H1 (cell line): Measurements from ENCODE around the gene SIGLEC15. TPM values are rescaled to one million over a fixed set of nuclear protein-coding genes. Genes with fewer than 3 reads are reported as not detected.

Experiments used
- CTCF ChIA-PET: fragments of 300-600 bp; sonication (Branson Sonifier 250); formaldehyde crosslinking; loops from one replicate; lab custom pipeline; 2021; ENCODE audit not compliant: partially characterized antibody; lab: Charles Lee
- POLR2A ChIA-PET: fragments of 300-600 bp; sonication (Branson Sonifier 250); formaldehyde crosslinking; loops from one replicate; lab custom pipeline; 2021; ENCODE audit warnings: inconsistent platforms; ENCODE audit not compliant: partially characterized antibody; lab: Charles Lee
- DNase-seq, 2 experiments: peaks; one replicate each; pipeline versions ENCODE4 v3.0.0 to v3.0.0-alpha.2; 2010 to 2022; ENCODE audit warnings: low spot score in 2 of 2, low read depth in 1 of 2, mixed read lengths in 1 of 2
- FAIRE-seq: peaks from 2 replicates; lab custom pipeline; 2011; peaks lifted over from hg19 to GRCh38; lab: Jason Lieb, UNC
- H2AFZ ChIP-seq: 2 replicates; pipeline ENCODE4 v1.8.1; 2012; ENCODE audit warnings: low read length, inconsistent platforms
- H2AK5ac ChIP-seq: 2 replicates; pipeline ENCODE4 v1.6.1; 2013; ENCODE audit warnings: low read depth, low read length
- H2BK120ac ChIP-seq: replicated peaks from 2 replicates; pipeline ENCODE3; 2013; ENCODE audit warnings: low read depth, low read length, inconsistent platforms
- H2BK12ac ChIP-seq: 2 replicates; pipeline ENCODE4 v1.6.1; 2013; ENCODE audit warnings: low read depth, low read length
- H2BK15ac ChIP-seq: 2 replicates; pipeline ENCODE4 v1.6.1; 2013; ENCODE audit warnings: low read length
- H2BK20ac ChIP-seq: 2 replicates; pipeline ENCODE4 v1.6.1; 2013; ENCODE audit warnings: low read length
- H2BK5ac ChIP-seq: 2 replicates; pipeline ENCODE4 v1.6.1; 2013; ENCODE audit warnings: low read depth, low read length
- H3K14ac ChIP-seq: 2 replicates; pipeline ENCODE4 v1.6.1; 2013; ENCODE audit warnings: inconsistent platforms; ENCODE audit not compliant: insufficient read length
- H3K18ac ChIP-seq: 2 replicates; pipeline ENCODE4 v1.6.1; 2013; ENCODE audit warnings: low read length; ENCODE audit errors: extremely low read depth
- H3K23ac ChIP-seq: 2 replicates; pipeline ENCODE4 v1.6.1; 2013; ENCODE audit warnings: inconsistent platforms; ENCODE audit not compliant: insufficient read length
- H3K23me2 ChIP-seq: 2 replicates; pipeline ENCODE4 v1.6.1; 2013; ENCODE audit warnings: low read depth, low read length
- H3K27ac ChIP-seq: 2 replicates; pipeline ENCODE4 v1.6.1; 2011; ENCODE audit warnings: low read depth, low read length, inconsistent platforms
- H3K27me3 ChIP-seq, 4 experiments: replicated peaks in 1 of 4; 1 replicate in 1 of 4; 2 replicates in 3 of 4; pipeline versions ENCODE4 v1.6.1 to v1.8.1; 2011 to 2013; ENCODE audit warnings: low read length in 3 of 4, mild to moderate bottlenecking in 3 of 4, inconsistent platforms in 2 of 4, mixed read lengths in 2 of 4, moderate library complexity in 1 of 4; ENCODE audit not compliant: control insufficient read depth in 3 of 4, insufficient read depth in 3 of 4; ENCODE audit errors: extremely low read depth in 1 of 4
- H3K36me3 ChIP-seq, 4 experiments: 2 replicates each; pipeline versions ENCODE4 v1.6.1 to v1.8.1; 2011 to 2013; ENCODE audit warnings: mild to moderate bottlenecking in 4 of 4, low read length in 3 of 4, moderate library complexity in 2 of 4, control low read depth in 1 of 4, inconsistent platforms in 1 of 4; ENCODE audit not compliant: insufficient read depth in 4 of 4, control insufficient read depth in 2 of 4
- H3K4ac ChIP-seq: replicated peaks from 2 replicates; pipeline ENCODE3; 2013; ENCODE audit warnings: low read length, low read depth, mixed read lengths, inconsistent platforms; ENCODE audit not compliant: insufficient read length
- H3K4me1 ChIP-seq, 4 experiments: replicated peaks in 1 of 4; 1 replicate in 1 of 4; 2 replicates in 3 of 4; pipeline versions ENCODE4 v1.6.1 to v1.8.1; 2011 to 2013; ENCODE audit warnings: low read length in 3 of 4, inconsistent platforms in 2 of 4, mixed read lengths in 1 of 4; ENCODE audit not compliant: insufficient read depth in 4 of 4, control insufficient read depth in 3 of 4
- H3K4me2 ChIP-seq, 2 experiments: 2 replicates each; pipeline versions ENCODE4 v1.6.1 to v1.8.1; 2011 to 2013; ENCODE audit warnings: low read depth in 2 of 2, low read length in 2 of 2, control low read depth in 1 of 2, inconsistent platforms in 1 of 2, mild to moderate bottlenecking in 1 of 2; ENCODE audit not compliant: insufficient read depth in 1 of 2
- H3K4me3 ChIP-seq, 4 experiments: fragments of 200-600, 300-600 bp in 1 of 4; sonication (generic), shearing (Covaris generic), sonication (Bioruptor Twin) in 1 of 4; 2 replicates each; pipeline versions ENCODE4 v1.5.1 to v1.8.1; 2011 to 2016; ENCODE audit warnings: low read length in 4 of 4, low read depth in 3 of 4, control low read depth in 2 of 4, inconsistent platforms in 2 of 4, mild to moderate bottlenecking in 2 of 4, mixed read lengths in 1 of 4, moderate library complexity in 1 of 4; ENCODE audit not compliant: insufficient read depth in 2 of 4; ENCODE audit errors: extremely low read depth in 1 of 4
- H3K56ac ChIP-seq: replicated peaks from 2 replicates; pipeline ENCODE3; 2013; ENCODE audit warnings: low read depth, mild to moderate bottlenecking, mixed read lengths, low read length, inconsistent platforms; ENCODE audit not compliant: insufficient read length
- H3K79me1 ChIP-seq: 2 replicates; pipeline ENCODE4 v1.6.1; 2013; ENCODE audit warnings: low read depth, low read length, control low read depth
- H3K79me2 ChIP-seq, 2 experiments: 2 replicates each; pipeline versions ENCODE4 v1.6.1 to v1.8.1; 2012 to 2013; ENCODE audit warnings: low read length in 2 of 2, mild to moderate bottlenecking in 2 of 2, inconsistent platforms in 1 of 2; ENCODE audit not compliant: insufficient read depth in 2 of 2, control insufficient read depth in 1 of 2
- H3K9ac ChIP-seq, 4 experiments: replicated peaks in 1 of 4; 1 replicate in 1 of 4; 2 replicates in 3 of 4; pipeline versions ENCODE4 v1.6.1 to v1.8.1; 2011 to 2013; ENCODE audit warnings: low read depth in 3 of 4, low read length in 3 of 4, control low read depth in 2 of 4, mild to moderate bottlenecking in 2 of 4, moderate library complexity in 2 of 4, inconsistent platforms in 1 of 4; ENCODE audit errors: extremely low read depth in 1 of 4
- H3K9me3 ChIP-seq, 2 experiments: 2 replicates each; pipeline versions ENCODE4 v1.6.1 to v1.8.1; 2012 to 2013; ENCODE audit warnings: mild to moderate bottlenecking in 2 of 2, moderate library complexity in 2 of 2, control low read depth in 1 of 2, inconsistent platforms in 1 of 2, low read depth in 1 of 2, low read length in 1 of 2, mixed read lengths in 1 of 2; ENCODE audit not compliant: insufficient read depth in 2 of 2
- H4K20me1 ChIP-seq, 2 experiments: replicated peaks in 1 of 2; 2 replicates each; pipeline versions ENCODE3 to v1.8.1; 2011 to 2013; ENCODE audit warnings: inconsistent platforms in 2 of 2, low read length in 2 of 2, mild to moderate bottlenecking in 1 of 2; ENCODE audit not compliant: insufficient read depth in 2 of 2, control insufficient read depth in 1 of 2
- H4K5ac ChIP-seq: 2 replicates; pipeline ENCODE4 v1.6.1; 2013; ENCODE audit warnings: low read length, low read depth, mixed read lengths, inconsistent platforms; ENCODE audit not compliant: insufficient read length
- H4K8ac ChIP-seq: 2 replicates; pipeline ENCODE4 v1.8.0; 2013; ENCODE audit warnings: mild to moderate bottlenecking, moderate library complexity, low read length, inconsistent platforms; ENCODE audit not compliant: insufficient read depth; ENCODE audit errors: extremely low read depth
- H4K91ac ChIP-seq: replicated peaks from 2 replicates; pipeline ENCODE3; 2013; ENCODE audit warnings: low read length, mixed read lengths, inconsistent platforms; ENCODE audit not compliant: insufficient read length
- CBX5 ChIP-seq: fragments of 300-800, 300-1000 bp; sonication (generic); IDR thresholded peaks from 2 replicates; pipeline ENCODE4 v1.7.1; 2016; ENCODE audit warnings: antibody characterized with exemption, low read length, low read depth
- CHD1 ChIP-seq: IDR thresholded peaks from 2 replicates; pipeline ENCODE4 v1.6.1; 2012; ENCODE audit warnings: low read depth, low read length, improper control_type of control experiment
- EGR1 ChIP-seq: IDR thresholded peaks from 2 replicates; pipeline ENCODE4 v1.6.1; 2011; ENCODE audit warnings: low read depth, low read length, borderline replicate concordance
- JUND ChIP-seq: IDR thresholded peaks from 2 replicates; pipeline ENCODE4 v1.6.1; 2011; ENCODE audit warnings: mild to moderate bottlenecking, improper control_type of control experiment, low read length
- POLR2AphosphoS5 ChIP-seq: IDR thresholded peaks from 2 replicates; pipeline ENCODE4 v1.6.1; 2011; ENCODE audit warnings: low read depth, low read length
- SP1 ChIP-seq: IDR thresholded peaks from 2 replicates; pipeline ENCODE4 v1.6.1; 2011; ENCODE audit warnings: low read depth, low read length
- TBP ChIP-seq: IDR thresholded peaks from 2 replicates; pipeline ENCODE4 v1.6.1; 2011; ENCODE audit warnings: low read depth, low read length, improper control_type of control experiment
- WGBS, 2 experiments: shearing (Covaris generic) in 1 of 2; methylation state at CpG; one replicate each; pipeline versions ENCODE4 v1.1.6 to v1.1.7; 2013 to 2015; ENCODE audit warnings: low lambda C conversion rate in 2 of 2, mixed read lengths in 2 of 2, inconsistent platforms in 1 of 2, low coverage in 1 of 2, missing lambda C conversion rate in 1 of 2; ENCODE audit not compliant: insufficient replicate concordance in 2 of 2, insufficient coverage in 1 of 2, insufficient read length in 1 of 2; ENCODE audit errors: extremely low coverage in 1 of 2, missing lambda C conversion rate in 1 of 2; 5-methylcytosine and 5-hydroxymethylcytosine counted together
- polyA plus RNA-seq, 7 experiments: library from polyadenylated mRNA; depleted of rRNA in 3 of 7; stranded (reverse) in 5 of 7; unstranded in 2 of 7; fragments of >200 nt in 5 of 7; fragments of 200-250 nt in 2 of 7; gene quantifications; 1 replicate in 5 of 7; 2 replicates in 1 of 7; 4 replicates in 1 of 7; pipeline versions ENCODE4 v1.2.1 to v1.2.3, GENCODE V29; 2011 to 2013; ENCODE audit warnings: missing spikeins in 2 of 7, mixed read lengths in 2 of 7
- total RNA-seq: library from RNA; stranded (reverse); fragmentation: NEBNext Ultra II Directional; extraction: Animal tissue kit (Norgen Biotek cat#: 25700); gene quantifications from 2 replicates; pipeline ENCODE4 v1.2.1, GENCODE V29; 2021

SIGLEC15 gene
- total and polyA plus RNA-seq, 2 of the 8 experiments (the other 6 are each of a cell fraction or from before 2014, with no cell fraction given) = 0.20 to 0.37 TPM

- Histone ChIP-seq H3K23ac (no peak overlapping the region), H2BK15ac (no peak overlapping the region), H3K4ac (no peak overlapping the region), H3K23me2 (no peaks in the 10 kb centered on the region), H3K9ac (no peak overlapping the region), H4K5ac (no peak overlapping the region), H4K20me1 (no peaks in the 10 kb centered on the region), H2BK20ac (no peak overlapping the region), H3K27me3 (no peaks in the 10 kb centered on the region), H2BK120ac (no peak overlapping the region), H2AFZ (no peak overlapping the region), H3K9me3 (no peaks in the 10 kb centered on the region), H3K36me3 (no peaks in the 10 kb centered on the region), H3K4me3 (no peak overlapping the region), H3K14ac (no peak overlapping the region), H4K8ac (no peak overlapping the region), H3K4me2 (no peak overlapping the region), H3K4me1 (peaks cover 0 to 6% (median 0%) of the 10 kb centered on the region in 4 experiments; a peak in 1 of 7 replicates), H2BK5ac (no peak overlapping the region), H3K79me1 (no peaks in the 10 kb centered on the region), H3K18ac (no peak overlapping the region), H4K91ac (no peak overlapping the region), H2AK5ac (no peak overlapping the region), H3K27ac (no peak overlapping the region), H3K79me2 (no peaks in the 10 kb centered on the region), H3K56ac (no peak overlapping the region), H2BK12ac (no peak overlapping the region)
- POLR2A ChIA-PET = no interaction called here
- DNase-seq (no peak), FAIRE-seq (no peak)
- WGBS, 2 experiments = 89% methylated on average over 5 of the region's 5 CpGs; no CpG with 5 or more reads in 1 of the 2 experiments
- CTCF ChIA-PET = interaction anchor here (0.9 kb wide), 1 partner anchor 15 kb away, joined by 6 read pairs; no protein-coding TSS in a partner anchor
- TF ChIP-seq POLR2AphosphoS5 (no peak), TBP (no peak), SP1 (no peak), JUND (no peak), EGR1 (no peak), CHD1 (no peak), CBX5 (no peak)
Measured at GRCh38 chr18:45792506-45793263, 32.8 kb upstream of the SIGLEC15 start.
